Dermis microvascular lymphatic vessel endothelial cell (primary cell): Measurements from ENCODE around the gene EMP2. TPM values are rescaled to one million over a fixed set of nuclear protein-coding genes. Genes with fewer than 3 reads are reported as not detected.

Experiments used
- DNase-seq, 2 donors: peaks; one replicate each; pipeline versions ENCODE4 v3.0.0 to v3.0.0-alpha.2; 2010; ENCODE audit warnings: low read depth in 2 of 2
- total RNA-seq: library from RNA; depleted of rRNA; stranded (reverse); fragments of >200 nt; gene quantifications from 2 replicates; pipeline ENCODE4 v1.2.1, GENCODE V29; 2014

Gene EMP2
- total RNA-seq, 1 donor from 2014 or later, result 21.7 TPM

DNA sequence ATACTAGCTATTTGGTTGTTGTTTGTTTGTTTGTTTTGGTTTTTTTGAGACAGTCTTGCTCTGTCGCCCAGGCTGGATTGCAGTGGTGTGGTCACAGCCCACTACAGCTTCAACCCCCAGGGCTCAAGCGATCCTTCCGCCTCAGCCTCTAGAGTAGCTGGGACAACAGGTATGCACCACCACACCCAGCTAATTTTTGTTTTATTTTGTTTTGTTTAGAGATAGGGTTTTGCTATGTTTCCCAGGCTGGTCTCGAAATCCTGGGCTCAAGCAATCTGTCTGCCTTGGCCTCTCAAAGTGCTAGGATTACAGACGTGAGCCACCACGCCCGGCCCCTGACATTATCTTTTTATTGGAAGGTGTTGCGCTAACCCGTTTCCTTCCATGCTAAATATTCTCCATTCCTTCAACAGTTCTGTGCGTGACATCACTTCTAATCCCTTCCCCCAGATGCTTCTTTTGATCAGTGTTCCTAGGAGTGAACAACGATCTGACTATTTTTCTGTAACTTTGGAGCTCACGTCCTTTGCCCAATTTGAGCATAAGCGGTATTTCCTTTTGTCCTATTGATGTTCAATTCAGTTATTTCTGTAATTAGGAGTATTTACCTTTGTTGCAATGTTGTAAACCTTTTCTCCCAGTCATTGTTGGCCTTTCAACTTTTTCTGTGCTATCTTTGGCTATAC, 30.2 kb upstream of the EMP2 start:
- no peak for DNase-seq

DNA sequence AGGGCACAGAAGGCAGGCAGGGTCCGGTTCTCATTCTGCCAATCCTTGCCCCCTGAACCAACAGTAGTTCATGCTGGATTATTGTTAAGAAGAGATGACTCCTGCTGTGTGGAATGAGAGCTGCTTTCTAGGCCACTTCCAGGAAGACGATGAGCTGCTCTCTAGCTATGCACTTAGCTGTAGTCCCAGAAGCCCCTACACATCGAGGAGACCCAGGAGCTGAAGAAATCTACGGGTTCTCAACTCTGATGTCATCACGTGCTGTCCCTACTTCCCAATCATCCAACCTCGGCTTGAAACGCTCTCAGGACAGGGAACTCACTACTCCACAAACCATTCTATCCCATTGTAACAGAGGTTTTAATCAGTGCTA, 29.0 kb upstream of the EMP2 start:
- no peak for DNase-seq

GRCh38 chr16:10608687-10609401, 28.4 kb upstream of the EMP2 start:
- DNase-seq, result no peak

DNA sequence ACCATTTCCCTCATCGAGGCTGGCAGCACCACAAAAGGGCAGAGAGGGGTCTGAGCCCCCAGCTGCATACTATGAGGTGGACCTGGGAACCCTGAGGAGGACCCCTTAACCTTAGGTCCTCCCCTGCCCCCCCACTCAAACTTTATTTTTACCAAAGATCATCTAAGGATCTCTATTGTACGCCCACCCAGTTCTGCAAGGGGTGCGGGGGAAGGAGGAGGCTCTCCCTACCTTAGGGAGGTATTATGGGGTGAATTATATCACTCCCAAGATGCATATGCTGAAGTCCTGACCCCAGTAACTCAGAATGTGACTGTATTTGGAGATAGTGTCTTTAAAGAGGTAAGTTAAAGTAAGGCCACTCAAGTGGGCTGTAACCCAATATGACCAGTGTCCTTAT, 26.8 kb upstream of the EMP2 start:
- DNase-seq, result no peak

DNA sequence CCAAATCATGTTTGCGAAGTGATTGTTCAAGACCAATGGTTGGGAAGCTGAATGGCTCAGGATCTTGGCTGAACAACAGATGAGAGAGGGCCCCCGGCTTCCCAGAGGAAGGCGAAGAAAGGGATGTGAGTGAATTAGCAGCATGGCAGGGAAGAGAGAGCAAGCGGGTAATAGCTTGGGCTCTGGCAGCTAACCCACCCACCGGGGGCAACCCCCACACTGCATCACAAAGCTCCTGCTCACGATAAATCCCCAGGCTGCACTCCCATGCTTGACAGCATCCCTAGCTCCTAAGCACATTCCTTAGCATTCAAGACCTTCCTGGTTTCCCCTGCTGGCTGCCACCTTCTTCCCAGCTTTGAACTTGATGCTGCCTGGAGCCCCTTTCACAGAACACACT, 26.2 kb upstream of the EMP2 start:
- DNase-seq, result no peak

GRCh38 chr16:10605636-10606035, 25.2 kb upstream of the EMP2 start:
- DNase-seq, result no peak

DNA sequence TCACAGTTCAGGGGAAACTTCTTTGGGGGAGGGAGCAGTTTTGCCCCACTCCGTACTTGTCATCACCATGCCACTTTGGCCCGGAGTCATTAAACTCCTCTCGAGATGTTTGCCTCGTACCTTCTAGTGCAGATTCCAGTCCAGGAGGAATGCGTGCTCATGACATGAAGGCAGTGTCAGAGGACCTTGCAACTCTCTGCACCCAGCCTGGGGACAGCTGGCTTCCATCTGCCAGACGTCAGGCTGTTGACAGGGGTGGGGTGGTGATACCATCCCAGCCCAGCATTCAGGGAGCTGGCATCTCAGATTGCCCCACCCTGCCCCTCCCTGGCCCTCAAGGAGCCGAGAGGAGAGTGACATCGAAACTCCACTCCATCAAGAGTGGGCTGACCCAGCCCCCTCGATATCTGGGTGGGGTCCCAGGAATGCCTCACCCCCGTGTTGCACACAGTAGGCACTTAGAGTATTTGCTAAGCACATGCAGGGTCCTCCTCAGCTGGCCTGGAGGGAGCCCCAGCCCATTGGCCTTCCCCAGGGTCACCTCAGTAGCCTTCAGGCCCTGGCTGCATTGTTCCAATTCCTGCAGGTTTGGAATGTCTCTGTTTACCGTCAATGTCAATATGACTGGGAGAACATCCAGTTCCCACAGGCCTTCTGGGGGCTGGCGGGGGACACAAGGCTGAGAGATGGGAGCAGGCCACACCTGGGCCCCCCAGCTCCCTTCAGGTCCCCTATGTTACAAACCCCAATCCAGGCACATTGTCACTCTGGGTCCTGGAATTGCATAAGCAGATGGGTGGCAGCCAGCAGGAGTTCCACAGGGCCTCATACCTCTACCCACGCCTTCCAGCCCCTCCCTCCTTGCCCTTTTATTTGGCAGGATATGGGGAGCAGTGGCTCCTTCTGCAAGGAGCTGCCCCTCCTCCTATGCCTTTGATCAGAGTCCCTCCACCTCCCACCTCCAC, 21.3 kb upstream of the EMP2 start:
- no peak for DNase-seq

DNA sequence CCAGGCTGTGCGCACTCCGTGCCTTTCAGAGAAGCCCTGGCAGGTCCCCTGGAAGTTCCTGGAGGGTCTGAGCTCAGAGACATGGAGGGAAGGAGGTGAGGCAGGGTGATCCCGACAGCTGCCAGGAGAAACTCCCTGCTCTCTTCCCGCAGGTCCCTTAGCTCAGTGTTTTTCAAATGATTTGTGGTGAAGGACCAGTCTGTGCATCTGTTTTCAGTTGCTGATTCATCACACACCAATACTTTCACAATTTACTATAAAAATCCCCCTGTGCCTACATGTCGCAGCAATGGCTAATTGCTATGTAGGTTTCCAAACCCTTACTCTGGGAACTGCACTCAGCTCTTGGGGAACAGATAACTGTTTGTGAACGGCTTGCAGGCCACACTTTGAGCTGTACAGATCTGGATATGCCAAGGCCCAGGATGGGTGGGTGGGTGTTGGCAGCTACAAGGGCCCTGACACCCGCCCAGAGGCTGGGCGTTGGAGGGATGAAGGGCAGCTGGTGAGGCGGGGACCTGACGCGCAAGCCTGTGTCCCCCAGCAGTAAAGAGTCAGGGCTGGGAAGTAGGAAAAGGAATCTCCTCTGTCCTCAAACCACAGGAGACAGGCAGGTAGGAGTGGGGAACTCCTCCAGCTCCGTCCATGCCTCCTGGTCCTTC, 20.5 kb upstream of the EMP2 start:
- no peak for DNase-seq

DNA sequence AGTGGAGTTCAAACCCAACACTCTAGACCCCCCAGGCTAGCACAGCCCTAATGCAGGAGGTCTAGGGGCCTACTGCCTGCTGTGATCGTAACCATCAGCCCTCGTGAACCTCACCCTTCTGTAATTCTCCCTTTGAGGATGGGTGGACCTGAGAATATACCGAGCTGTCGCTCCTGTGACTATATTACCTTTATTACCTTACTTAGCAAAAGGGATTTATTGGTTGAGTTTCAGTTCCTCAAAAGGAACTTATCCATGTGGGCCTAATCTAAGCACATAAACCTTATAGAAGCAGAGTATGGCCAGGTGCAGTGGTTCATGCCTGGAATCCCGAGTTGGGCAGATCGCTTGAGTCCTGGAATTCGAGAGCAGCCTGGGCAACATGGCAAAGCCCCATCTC, 19.2 kb upstream of the EMP2 start:
- DNase-seq, result no peak

DNA sequence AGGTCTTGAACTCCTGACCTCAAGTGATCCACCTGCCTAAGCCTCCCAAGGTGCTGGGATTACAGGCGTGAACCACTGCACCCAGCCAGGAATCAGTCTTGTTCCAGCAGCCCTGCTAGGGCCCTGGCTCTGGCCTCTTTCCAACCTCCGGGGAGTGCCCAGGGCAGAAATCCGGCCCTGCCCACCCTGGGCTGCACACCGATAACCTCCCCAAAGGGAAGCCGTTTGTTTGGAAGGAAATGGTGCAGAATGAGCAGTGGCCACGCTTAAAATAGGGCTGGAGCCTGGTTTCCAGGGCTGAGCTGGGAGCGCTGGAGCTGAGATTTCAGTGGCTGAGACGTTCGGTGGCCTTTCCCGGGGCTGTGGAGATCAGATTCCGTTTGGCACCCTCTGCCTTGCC, 17.8 kb upstream of the EMP2 start:
- peak; percentile 4 to 28 for DNase-seq

- DNase-seq, result no peak
These were observed 16.8 kb upstream of the EMP2 start for GRCh38 chr16:10597187-10597601.

DNA sequence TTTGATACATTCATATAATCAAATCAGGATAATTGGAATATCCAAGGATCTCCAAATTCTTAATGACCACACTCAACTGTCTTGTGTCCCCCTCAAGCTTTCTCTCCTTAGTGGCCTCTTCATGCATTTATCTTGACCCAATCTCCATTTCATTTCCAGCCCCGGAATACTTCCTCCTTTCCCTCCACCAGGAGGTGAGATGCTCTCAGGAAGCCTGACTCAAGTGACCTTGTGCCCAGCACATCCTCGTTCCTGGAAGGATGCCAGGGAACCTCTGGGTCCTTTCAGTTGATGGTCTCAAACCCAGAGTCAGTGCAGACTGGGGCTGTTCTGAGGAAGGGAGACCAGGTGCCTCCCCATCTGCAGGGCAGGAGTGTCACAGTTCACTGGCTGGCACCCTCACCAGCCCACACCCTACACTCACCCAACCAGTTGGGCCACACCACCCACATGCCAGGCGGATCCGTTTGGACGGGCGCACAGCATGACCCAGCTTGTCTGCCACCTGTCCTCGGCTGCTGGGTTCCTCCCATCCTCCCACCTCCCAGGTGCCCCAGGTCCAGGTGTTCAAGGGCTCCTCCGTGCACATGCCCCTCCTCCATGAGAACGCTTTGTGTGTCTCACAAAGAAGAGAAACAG, 14.0 kb upstream of the EMP2 start:
- no peak for DNase-seq

DNA sequence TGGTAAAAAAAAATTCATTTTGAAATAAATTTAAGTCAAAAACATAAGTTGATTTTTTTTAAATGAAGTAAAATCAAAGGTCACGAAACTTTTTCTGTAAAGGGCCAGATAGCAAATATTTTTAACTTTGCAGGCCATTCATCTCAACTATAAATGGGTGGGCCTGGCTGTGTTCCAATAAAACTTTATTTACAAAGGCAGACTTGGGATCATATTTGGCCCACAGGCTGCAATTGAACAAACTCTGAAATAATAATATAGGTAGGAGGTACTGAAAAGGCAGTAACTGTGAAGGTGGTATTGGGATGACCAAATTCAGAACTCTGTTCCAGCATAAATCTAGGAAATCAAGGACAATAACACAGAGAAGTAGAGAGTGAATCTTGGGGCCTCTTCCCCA, 12.2 kb upstream of the EMP2 start:
- DNase-seq, result no peak

DNA sequence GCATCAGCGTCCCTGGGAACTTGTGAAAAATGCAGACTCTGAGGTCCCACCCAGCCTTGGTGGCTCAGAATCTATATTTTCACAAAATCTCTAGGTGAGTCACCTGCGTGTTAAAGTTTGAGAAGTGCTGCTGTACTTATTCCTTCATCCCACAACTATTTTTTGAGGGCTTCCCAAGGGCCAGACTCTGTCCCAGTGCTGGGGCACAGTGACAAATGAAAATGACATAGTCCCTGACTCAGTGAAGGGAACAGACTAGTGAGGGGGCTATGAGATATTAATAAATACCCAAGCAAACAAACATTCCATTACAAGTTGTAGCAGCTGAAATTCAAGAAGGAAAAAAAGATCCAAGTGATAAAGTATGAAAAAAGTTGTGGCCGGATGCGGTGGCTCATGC, 9.9 kb upstream of the EMP2 start:
- DNase-seq, result no peak

DNA sequence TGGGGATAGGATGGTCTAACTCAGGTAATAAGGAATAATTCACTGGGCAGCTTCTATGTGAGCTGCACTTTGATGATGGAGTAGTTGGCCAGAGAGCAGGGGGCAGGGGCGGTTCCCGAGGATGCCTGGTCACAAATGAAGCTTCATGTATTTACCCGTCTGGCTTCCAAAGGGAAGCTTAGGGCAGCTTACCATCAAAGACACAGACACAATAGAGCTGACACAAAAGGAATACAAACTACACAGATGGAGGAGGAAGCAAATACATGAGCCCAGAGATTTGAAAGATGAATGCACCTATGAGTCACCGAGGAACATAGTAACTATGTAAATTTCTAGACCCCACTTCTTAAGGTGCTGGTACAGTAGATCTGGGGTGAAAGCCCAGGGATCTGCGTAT, 8.7 kb upstream of the EMP2 start:
- no peak for DNase-seq

GRCh38 chr16:10587622-10588021, 7.2 kb upstream of the EMP2 start:
- DNase-seq, result no peak

DNA sequence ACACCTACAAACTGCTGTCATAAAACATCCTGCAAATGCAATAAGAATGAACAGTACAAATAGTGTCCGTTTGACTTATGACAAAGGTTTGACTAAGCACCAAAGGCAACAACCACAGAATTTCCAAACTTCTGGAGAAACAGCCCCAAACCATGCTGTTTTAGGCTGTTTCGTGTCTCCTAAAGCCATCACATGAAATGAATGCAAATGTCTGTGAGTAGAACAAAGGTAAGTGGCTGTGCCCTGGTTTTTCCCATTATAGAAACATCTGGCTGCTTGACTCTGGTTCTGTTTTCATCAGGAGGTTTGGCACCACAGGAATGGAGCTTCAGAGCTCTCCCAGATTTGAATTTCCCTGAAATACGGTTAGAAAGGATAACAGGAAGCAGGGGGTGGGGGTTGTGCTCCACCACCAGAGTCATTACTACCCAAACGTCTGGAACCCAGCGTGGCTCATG, 4.6 kb upstream of the EMP2 start:
- no peak for DNase-seq

DNA sequence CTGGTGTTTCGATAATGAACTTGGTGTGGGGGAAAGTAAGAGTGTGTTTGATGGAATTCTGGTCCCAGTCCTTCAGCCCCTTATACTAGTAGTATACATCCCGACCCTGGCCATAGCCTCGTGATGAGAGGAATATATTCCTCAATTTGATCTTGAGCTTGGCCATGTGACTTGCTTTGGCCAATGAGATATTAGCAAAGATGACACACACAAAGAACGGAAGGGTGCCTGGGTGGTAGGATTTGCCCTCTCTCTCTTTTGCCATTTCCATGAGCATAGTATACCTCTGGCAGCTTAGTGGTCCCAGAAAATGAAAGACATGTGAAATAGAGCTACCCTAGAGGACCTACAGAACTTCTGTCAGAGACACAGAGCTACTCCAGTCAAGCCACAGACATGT, 2.9 kb upstream of the EMP2 start:
- DNase-seq, result no peak

- no peak for DNase-seq
These were observed 1.1 kb upstream of the EMP2 start for GRCh38 chr16:10581507-10581906.

GRCh38 chr16:10580883-10581247, 467 bp upstream of the EMP2 start:
- no peak for DNase-seq

- DNase-seq, result no peak
These were observed 828 bp downstream of the EMP2 start for GRCh38 chr16:10579575-10579964.
